Muscle layer of colon (tissue), 2 donors: Measurements from ENCODE around the gene SNRPN.
"Not testable (repeated sequence)": the region's sequence is repeated elsewhere in the genome, so short reads cannot be mapped to it uniquely, and the experiment has no call there.

Experiments
- H3K27ac ChIP-seq: one replicate; pipeline ENCODE4 v1.7.0; 2013; ENCODE audit warnings: low read depth, mild to moderate bottlenecking, low read length, moderate library complexity
- H3K27me3 ChIP-seq, 2 donors: one replicate each; pipeline ENCODE4 v1.7.0; 2013; ENCODE audit warnings: low read length in 2 of 2, mild to moderate bottlenecking in 2 of 2; ENCODE audit not compliant: insufficient read depth in 2 of 2, control insufficient read depth in 1 of 2
- H3K36me3 ChIP-seq: one replicate; pipeline ENCODE4 v1.7.0; 2013; ENCODE audit warnings: mild to moderate bottlenecking, low read length; ENCODE audit not compliant: insufficient read depth
- H3K4me1 ChIP-seq: one replicate; pipeline ENCODE4 v1.7.0; 2013; ENCODE audit warnings: mild to moderate bottlenecking, low read length; ENCODE audit not compliant: insufficient read depth
- H3K4me3 ChIP-seq, 2 donors: one replicate each; pipeline ENCODE4 v1.7.0; 2013; ENCODE audit warnings: low read length in 2 of 2, low read depth in 1 of 2, mild to moderate bottlenecking in 1 of 2, moderate library complexity in 1 of 2
- H3K9ac ChIP-seq: one replicate; pipeline ENCODE4 v1.7.0; 2013; ENCODE audit warnings: low read length
- H3K9me3 ChIP-seq: one replicate; pipeline ENCODE4 v1.7.0; 2013; ENCODE audit warnings: mild to moderate bottlenecking, low read length
- donor health status: abdominal sarcoma.
- donor health status: Adenocarcinoma of cecum.

SNRPN gene

DNA sequence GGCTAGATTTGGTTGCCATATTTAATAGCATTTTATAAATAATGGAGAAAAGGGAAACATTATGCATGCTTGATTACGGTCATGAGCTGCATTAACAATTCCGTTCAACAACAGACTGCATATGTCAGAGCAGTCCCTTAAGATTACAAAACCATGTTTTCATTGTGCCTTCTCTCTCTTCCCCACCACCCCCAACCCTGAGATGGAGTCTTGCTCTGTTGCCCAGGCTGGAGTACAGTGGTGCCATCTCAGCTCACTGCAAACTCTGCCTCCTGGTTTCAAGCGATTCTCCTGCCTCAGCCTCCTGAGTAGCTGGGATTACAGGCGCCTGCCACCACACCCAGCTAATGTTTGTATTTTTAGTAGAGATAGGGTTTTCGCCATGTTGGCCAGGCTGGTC lies 17.9 kb downstream of the SNRPN start:
- not testable (repeated sequence) for H3K4me1 ChIP-seq, H3K27me3 ChIP-seq, H3K27ac ChIP-seq, H3K4me3 ChIP-seq, H3K9me3 ChIP-seq, H3K9ac ChIP-seq
- peaks cover 43% of the 10 kb centered on the region for H3K36me3 ChIP-seq

DNA sequence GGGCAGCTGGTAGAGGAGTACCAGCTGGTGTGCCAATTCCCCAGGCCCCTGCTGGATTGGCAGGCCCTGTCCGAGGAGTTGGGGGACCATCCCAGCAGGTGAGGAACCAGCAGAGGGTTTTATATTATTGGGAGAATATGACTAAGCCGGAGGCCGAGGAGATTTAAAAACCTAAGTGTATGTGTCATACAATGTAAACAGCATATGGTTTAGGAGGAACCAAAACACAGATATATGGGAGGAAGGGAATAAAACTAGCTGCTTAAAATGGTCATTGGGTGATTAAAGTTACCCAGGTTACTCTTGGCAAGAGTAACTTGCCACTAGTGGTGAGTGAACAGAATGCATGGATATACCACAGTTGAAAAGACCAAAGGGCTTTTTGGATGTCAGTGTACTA lies 22.1 kb downstream of the SNRPN start:
- no peak overlapping the region for H3K9ac ChIP-seq
- peaks cover 9% of the 10 kb centered on the region for H3K9me3 ChIP-seq
- H3K27me3 ChIP-seq: no peaks in the 10 kb centered on the region
- H3K4me1 ChIP-seq: no peaks in the 10 kb centered on the region
- H3K4me3 ChIP-seq: no peak overlapping the region
- H3K27ac ChIP-seq: no peak overlapping the region
- peaks cover 53% of the 10 kb centered on the region for H3K36me3 ChIP-seq

DNA sequence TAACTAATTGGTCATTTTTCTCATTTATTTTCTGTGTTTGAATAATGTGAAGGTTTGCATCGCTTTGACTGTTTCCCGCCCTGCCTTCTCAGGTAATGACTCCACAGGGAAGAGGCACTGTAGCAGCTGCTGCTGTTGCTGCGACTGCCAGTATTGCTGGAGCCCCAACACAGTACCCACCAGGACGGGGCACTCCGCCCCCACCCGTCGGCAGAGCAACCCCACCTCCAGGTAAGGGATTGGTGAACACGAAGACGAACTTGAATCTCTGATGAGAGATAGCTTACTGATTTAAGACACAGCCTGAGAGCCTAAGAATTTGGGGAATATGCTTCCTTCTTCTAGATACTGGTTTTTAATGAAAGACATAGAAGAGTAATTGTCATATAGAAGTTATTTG lies 22.9 kb downstream of the SNRPN start:
- Histone ChIP-seq H3K9me3 (peaks cover 12% of the 10 kb centered on the region), H3K9ac (no peak overlapping the region), H3K4me3 (no peak overlapping the region), H3K27ac (no peak overlapping the region), H3K27me3 (no peaks in the 10 kb centered on the region), H3K4me1 (no peaks in the 10 kb centered on the region), H3K36me3 (peaks cover 61% of the 10 kb centered on the region)

DNA sequence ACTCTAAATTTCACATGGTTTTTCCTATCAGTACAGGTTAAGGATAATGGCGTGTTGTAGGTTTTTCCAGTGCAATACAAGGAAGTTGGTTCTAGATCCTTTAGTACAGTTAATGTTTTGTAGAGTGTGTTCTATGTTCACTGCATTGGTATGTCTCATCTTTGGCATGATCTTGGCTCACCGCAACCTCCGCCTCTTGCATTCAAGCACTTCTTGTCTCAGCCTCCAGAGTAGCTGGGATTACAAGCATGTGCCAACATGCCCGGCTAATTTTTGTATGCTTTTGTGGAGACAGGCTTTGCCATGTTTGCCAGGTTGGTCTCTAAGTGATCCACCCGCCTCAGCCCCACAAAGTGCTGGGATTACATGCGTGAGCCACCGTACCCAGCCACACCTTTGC lies 30.4 kb downstream of the SNRPN start:
- no peaks in the 10 kb centered on the region for H3K4me1 ChIP-seq
- no peak overlapping the region for H3K27ac ChIP-seq
- H3K27me3 ChIP-seq: no peaks in the 10 kb centered on the region
- peaks cover 36% of the 10 kb centered on the region for H3K9me3 ChIP-seq
- no peak overlapping the region for H3K9ac ChIP-seq
- peaks cover 34% of the 10 kb centered on the region for H3K36me3 ChIP-seq
- no peak overlapping the region for H3K4me3 ChIP-seq

DNA sequence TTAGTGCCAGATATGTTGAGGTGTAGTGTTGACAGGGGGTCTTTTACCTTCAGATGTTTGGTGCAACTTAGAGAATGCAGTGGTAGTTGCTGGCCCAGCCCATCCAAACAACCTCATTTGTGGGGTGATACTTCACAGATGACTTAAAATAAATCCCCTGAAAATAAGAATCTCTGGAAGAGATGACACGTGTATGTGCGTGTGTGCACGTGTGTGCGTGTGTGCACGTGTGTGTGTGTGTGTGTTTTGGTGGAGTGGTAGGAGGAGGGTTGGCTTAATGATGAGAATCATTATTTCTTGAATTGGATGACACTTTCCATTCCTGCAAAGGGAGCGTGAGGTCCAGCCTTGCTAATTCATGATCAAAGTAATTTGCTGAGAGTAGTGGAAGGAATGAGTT lies 31.9 kb downstream of the SNRPN start:
- Histone ChIP-seq H3K4me3 (no peak overlapping the region), H3K27me3 (no peaks in the 10 kb centered on the region), H3K27ac (no peak overlapping the region), H3K9me3 (peaks cover 44% of the 10 kb centered on the region), H3K4me1 (no peaks in the 10 kb centered on the region), H3K36me3 (peaks cover 31% of the 10 kb centered on the region), H3K9ac (no peak overlapping the region)

DNA sequence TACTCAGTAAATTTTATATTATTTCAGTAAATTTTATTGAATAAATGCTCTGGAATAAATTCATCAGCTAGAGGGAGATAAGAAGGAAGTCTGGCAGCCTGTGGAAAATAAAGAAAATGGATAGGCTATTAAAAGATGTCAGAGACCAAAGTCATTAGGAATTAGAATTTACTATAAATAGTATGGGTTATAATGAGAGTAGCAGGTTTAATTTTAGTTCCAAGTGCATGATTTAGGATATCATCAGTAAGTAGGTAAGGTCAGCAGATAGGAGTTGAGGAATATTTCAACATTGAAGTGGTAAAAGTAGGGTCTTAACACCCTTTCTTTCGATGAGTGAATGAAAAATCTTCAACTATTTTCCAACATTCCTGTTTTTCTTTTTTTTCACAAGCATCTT lies 64.6 kb downstream of the SNRPN start:
- Histone ChIP-seq H3K4me3 (no peak overlapping the region), H3K27me3 (no peaks in the 10 kb centered on the region), H3K9me3 (peaks cover 14% of the 10 kb centered on the region), H3K27ac (no peak overlapping the region), H3K36me3 (peaks cover 5% of the 10 kb centered on the region), H3K4me1 (no peaks in the 10 kb centered on the region), H3K9ac (no peak overlapping the region)

DNA sequence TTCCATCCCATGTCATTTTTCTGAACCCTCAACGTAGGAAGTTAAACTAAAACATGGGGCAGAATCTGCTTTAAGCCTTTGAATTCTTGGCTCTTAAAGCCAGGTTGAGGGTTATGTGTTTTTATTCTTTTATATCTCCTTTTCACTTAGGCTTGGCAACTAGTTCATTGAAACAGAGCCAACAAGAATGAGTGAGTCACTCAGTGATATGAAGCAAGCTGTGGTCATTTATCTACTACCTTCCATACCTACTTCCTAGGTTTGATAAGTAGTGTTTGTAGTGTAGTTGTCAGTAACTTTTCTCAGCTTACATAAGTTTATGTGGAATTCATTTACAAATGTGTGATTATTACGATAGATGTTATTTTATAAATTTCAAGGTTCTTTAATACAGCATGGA lies 67.4 kb downstream of the SNRPN start:
- Histone ChIP-seq H3K9ac (no peak overlapping the region), H3K9me3 (peaks cover 7% of the 10 kb centered on the region), H3K4me1 (no peaks in the 10 kb centered on the region), H3K36me3 (peaks cover 16% of the 10 kb centered on the region), H3K27ac (no peak overlapping the region), H3K4me3 (no peak overlapping the region), H3K27me3 (no peaks in the 10 kb centered on the region)
